OCI-LY3 (cell line): Measurements from ENCODE around the gene MACROD2.

Source experiments
- H2AFZ ChIP-seq: fragments of 200-600, 300-600 bp; shearing (Covaris generic); 2 replicates; pipeline ENCODE4 v1.6.0; 2014; ENCODE audit warnings: antibody characterized with exemption, low read depth, low read length
- H3K27ac ChIP-seq: fragments of 200-600, 300-600 bp; sonication (generic); 2 replicates; pipeline ENCODE4 v1.5.1; 2014; ENCODE audit warnings: mild to moderate bottlenecking, low read length, moderate library complexity, mixed read lengths
- H3K27me3 ChIP-seq: fragments of 200-600, 300-600 bp; sonication (generic); 2 replicates; pipeline ENCODE4 v1.6.1; 2014; ENCODE audit warnings: low read depth, low read length, mixed read lengths
- H3K36me3 ChIP-seq: fragments of 200-600, 300-600 bp; sonication (generic); replicated peaks from 2 replicates; pipeline ENCODE3; 2014; ENCODE audit warnings: low read depth, low read length, mixed read lengths
- H3K4me1 ChIP-seq: fragments of 300-600, 200-600 bp; sonication (generic); 2 replicates; pipeline ENCODE4 v1.6.1; 2014; ENCODE audit warnings: low read length, mixed read lengths
- H3K4me2 ChIP-seq: fragments of 200-600, 300-600 bp; sonication (generic); 2 replicates; pipeline ENCODE4 v1.6.1; 2014; ENCODE audit warnings: low read length, mixed read lengths
- H3K4me3 ChIP-seq: fragments of 300-600, 200-600 bp; sonication (generic); 2 replicates; pipeline ENCODE4 v1.5.1; 2014; ENCODE audit warnings: antibody characterized with exemption, mild to moderate bottlenecking, low read length, moderate library complexity
- H3K79me2 ChIP-seq: fragments of 300-600, 200-600 bp; shearing (Covaris generic); 2 replicates; pipeline ENCODE4 v1.6.1; 2014; ENCODE audit warnings: mild to moderate bottlenecking, low read length, mixed read lengths
- H3K9ac ChIP-seq: fragments of 300-600, 200-600 bp; shearing (Covaris generic); 2 replicates; pipeline ENCODE4 v1.6.0; 2014; ENCODE audit warnings: mild to moderate bottlenecking, low read length, moderate library complexity
- H3K9me3 ChIP-seq: fragments of 200-600, 300-600 bp; shearing (Covaris generic); 2 replicates; pipeline ENCODE4 v1.6.1; 2014; ENCODE audit warnings: low read length, mixed read lengths; ENCODE audit not compliant: insufficient read depth
- H4K20me1 ChIP-seq: fragments of 200-600, 300-600 bp; sonication (generic); 2 replicates; pipeline ENCODE4 v1.6.1; 2016; ENCODE audit warnings: low read length, mixed read lengths; ENCODE audit not compliant: insufficient read depth
- CTCF ChIP-seq: fragments of 200-600, 300-600 bp; sonication (generic); IDR thresholded peaks from 2 replicates; pipeline ENCODE4 v1.5.1; 2014; ENCODE audit warnings: antibody characterized with exemption, low read length, low read depth
- EZH2phosphoT487 ChIP-seq: fragments of 200-600 bp; shearing (Covaris generic); IDR thresholded peaks from 2 replicates; pipeline ENCODE4 v1.6.1; 2018; ENCODE audit warnings: antibody characterized with exemption, mixed run types, low read depth

MACROD2 gene

GRCh38 chr20:14726591-14726990 lies 731.3 kb downstream of the MACROD2 start:
- H3K27me3 ChIP-seq = no peaks in the 10 kb centered on the region
- H3K79me2 ChIP-seq = no peaks in the 10 kb centered on the region
- no peaks in the 10 kb centered on the region for H4K20me1 ChIP-seq
- no peak overlapping the region for H3K27ac ChIP-seq
- peaks cover 14% of the 10 kb centered on the region for H3K4me1 ChIP-seq
- no peak overlapping the region for H2AFZ ChIP-seq
- no peaks in the 10 kb centered on the region for H3K9me3 ChIP-seq
- no peak overlapping the region for H3K4me3 ChIP-seq
- H3K9ac ChIP-seq = no peak overlapping the region
- H3K4me2 ChIP-seq = no peak overlapping the region
- no peak for TF ChIP-seq EZH2phosphoT487
- TF ChIP-seq CTCF = no peak
- no peaks in the 10 kb centered on the region for H3K36me3 ChIP-seq

GRCh38 chr20:14727485-14728150 lies 732.3 kb downstream of the MACROD2 start:
- Histone ChIP-seq H3K27me3 (no peaks in the 10 kb centered on the region), H2AFZ (no peak overlapping the region), H3K4me1 (peaks cover 14% of the 10 kb centered on the region), H4K20me1 (no peaks in the 10 kb centered on the region), H3K79me2 (no peaks in the 10 kb centered on the region), H3K4me3 (no peak overlapping the region), H3K36me3 (no peaks in the 10 kb centered on the region), H3K4me2 (no peak overlapping the region), H3K9me3 (no peaks in the 10 kb centered on the region), H3K27ac (no peak overlapping the region), H3K9ac (no peak overlapping the region)
- TF ChIP-seq EZH2phosphoT487 = no peak
- no peak for TF ChIP-seq CTCF

- TF ChIP-seq CTCF (no peak), EZH2phosphoT487 (no peak)
- no peak overlapping the region for H3K9ac ChIP-seq
- H3K4me3 ChIP-seq = no peak overlapping the region
- no peak overlapping the region for H2AFZ ChIP-seq
- no peaks in the 10 kb centered on the region for H4K20me1 ChIP-seq
- no peaks in the 10 kb centered on the region for H3K9me3 ChIP-seq
- peaks cover 5% of the 10 kb centered on the region for H3K4me1 ChIP-seq
- no peaks in the 10 kb centered on the region for H3K27me3 ChIP-seq
- H3K27ac ChIP-seq = no peak overlapping the region
- H3K4me2 ChIP-seq = no peak overlapping the region
- no peaks in the 10 kb centered on the region for H3K79me2 ChIP-seq
- no peaks in the 10 kb centered on the region for H3K36me3 ChIP-seq
These were observed 734.1 kb downstream of the MACROD2 start for GRCh38 chr20:14729390-14729789.

GRCh38 chr20:14732343-14732742 lies 737.0 kb downstream of the MACROD2 start:
- no peak overlapping the region for H2AFZ ChIP-seq
- H4K20me1 ChIP-seq = no peaks in the 10 kb centered on the region
- no peak overlapping the region for H3K4me2 ChIP-seq
- no peaks in the 10 kb centered on the region for H3K27me3 ChIP-seq
- H3K4me3 ChIP-seq = no peak overlapping the region
- H3K9me3 ChIP-seq = no peaks in the 10 kb centered on the region
- no peak overlapping the region for H3K27ac ChIP-seq
- H3K4me1 ChIP-seq = no peaks in the 10 kb centered on the region
- H3K9ac ChIP-seq = no peak overlapping the region
- no peaks in the 10 kb centered on the region for H3K36me3 ChIP-seq
- no peaks in the 10 kb centered on the region for H3K79me2 ChIP-seq
- TF ChIP-seq CTCF (no peak), EZH2phosphoT487 (no peak)
